Measurements from ENCODE around the gene TNFSF15.

- TF ChIP-seq CTCF (IDR thresholded peaks at IDR 0.05) (no peak), EZH2phosphoT487 (IDR thresholded peaks at IDR 0.05) (no peak), EZH2 (IDR thresholded peaks at IDR 0.05) (no peak)
These were observed 1.3 kb downstream of the TNFSF15 start for GRCh38 chr9:114804505-114804904.

Data from neural progenitor cell (in vitro differentiated cells).